C4-2B (cell line): ENCODE data around the gene NFAM1.

Source experiments
- ZFX ChIP-seq: fragments of 450-650 bp; IDR thresholded peaks from 2 replicates; pipeline ENCODE4 v1.6.1; 2017
- TF ChIP-seq, protein P1 (sequence below): fragments of 450-650 bp; conservative IDR thresholded peaks from 2 replicates; pipeline ENCODE4 v1.5.1; 2017; ENCODE audit warnings: mild to moderate bottlenecking

DNA sequence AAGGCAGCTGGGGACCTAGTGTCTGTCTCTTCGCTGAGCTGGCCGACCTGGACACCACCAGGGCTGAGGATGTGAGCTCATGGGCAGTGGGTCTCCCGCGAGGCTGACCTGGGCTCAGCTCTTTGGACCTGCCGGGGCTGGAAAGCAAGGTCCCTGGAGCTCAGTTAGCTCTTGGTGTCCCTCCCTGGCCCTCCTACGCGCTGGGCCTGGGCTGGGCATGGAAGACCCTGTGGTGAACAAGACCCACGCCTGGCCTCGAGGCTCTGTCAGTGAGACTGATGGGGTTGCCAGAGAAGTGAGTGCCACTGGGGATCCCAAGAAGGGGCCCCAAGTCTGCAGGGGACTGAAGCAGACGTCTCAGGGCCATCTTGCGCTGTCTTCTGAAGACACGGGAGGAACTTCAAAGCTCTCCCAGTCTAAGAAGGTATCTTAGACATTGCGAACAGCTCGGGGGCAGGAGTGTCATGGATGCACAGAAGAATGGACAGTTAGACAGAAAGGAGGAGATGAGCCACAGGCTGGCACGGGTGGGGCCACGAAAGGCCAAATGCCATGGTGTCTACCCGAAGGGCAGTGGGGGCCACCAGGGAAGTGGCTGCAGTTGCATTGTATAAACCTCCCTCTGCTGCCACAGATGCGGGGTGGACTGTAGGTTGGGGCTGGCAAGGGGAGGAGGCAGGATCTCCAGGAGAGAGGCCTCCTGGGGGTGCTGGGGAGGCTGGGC, 31.2 kb downstream of the NFAM1 start:
- TF ChIP-seq, protein P1, sequence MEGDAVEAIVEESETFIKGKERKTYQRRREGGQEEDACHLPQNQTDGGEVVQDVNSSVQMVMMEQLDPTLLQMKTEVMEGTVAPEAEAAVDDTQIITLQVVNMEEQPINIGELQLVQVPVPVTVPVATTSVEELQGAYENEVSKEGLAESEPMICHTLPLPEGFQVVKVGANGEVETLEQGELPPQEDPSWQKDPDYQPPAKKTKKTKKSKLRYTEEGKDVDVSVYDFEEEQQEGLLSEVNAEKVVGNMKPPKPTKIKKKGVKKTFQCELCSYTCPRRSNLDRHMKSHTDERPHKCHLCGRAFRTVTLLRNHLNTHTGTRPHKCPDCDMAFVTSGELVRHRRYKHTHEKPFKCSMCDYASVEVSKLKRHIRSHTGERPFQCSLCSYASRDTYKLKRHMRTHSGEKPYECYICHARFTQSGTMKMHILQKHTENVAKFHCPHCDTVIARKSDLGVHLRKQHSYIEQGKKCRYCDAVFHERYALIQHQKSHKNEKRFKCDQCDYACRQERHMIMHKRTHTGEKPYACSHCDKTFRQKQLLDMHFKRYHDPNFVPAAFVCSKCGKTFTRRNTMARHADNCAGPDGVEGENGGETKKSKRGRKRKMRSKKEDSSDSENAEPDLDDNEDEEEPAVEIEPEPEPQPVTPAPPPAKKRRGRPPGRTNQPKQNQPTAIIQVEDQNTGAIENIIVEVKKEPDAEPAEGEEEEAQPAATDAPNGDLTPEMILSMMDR, result no peak
- no peak for TF ChIP-seq ZFX
